SHP77 treated with DMSO at 0.1 percent for 48 hours (cell line): ENCODE results near the gene ACTR8.

Source experiments
- DNase-seq: peaks from one replicate; lab custom pipeline; 2025; lab: John Stamatoyannopoulos, UW

ACTR8 gene

DNA sequence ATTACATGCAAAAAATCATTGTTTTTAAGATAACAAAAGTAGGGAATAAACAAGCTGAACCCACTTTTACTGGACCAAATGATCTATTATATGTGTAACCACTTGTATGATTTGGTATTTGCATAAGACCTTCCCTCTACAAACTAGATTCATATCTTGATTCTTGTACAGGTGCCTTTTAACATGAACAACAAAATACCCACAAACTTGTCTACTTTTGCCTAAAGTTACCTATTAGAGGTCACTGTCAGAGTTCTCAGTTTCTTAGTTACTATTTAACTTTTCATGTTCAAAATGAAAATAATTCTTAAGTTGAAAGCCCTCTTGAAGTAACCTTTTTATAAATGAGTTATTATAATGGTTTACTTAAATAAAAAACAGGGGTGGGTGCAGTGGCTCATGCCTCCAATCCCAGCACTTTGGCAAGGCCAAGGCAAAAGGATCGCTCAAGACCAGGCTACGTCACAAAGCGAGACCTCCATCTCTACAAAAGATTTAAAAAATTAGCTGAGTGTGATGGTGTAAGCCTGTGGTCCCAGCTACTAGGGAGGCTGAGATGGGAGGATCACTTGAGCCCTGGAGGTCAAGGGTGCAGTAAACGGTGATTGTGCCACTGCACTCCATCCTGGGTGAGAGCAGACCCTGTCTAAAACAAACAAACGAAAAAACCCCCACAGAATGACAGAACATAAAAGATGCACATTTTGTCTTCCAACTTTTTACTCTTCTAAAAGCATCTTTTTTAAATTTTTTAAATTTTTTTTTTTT is 16.0 kb downstream of the ACTR8 start:
- DNase-seq = no peak

DNA sequence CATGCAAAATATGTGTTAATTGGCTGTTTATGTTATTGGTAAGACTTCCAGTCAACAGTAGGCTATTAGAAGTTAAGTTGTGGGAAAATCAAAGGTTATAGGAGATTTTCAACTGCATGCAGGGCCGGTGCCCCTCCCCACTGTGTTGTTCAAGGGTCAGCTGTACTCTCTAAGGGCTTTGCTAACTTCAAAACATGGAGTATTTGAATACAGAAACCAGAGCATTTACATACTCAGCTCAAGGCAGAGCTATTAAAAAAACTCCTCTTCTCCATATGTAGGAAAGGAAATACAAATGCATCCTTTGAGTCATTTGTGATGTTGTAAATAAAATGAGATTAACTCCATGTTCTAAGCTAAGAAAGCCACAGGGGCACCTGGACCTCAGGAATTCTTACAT is 18.8 kb downstream of the ACTR8 start:
- no peak for DNase-seq

DNA sequence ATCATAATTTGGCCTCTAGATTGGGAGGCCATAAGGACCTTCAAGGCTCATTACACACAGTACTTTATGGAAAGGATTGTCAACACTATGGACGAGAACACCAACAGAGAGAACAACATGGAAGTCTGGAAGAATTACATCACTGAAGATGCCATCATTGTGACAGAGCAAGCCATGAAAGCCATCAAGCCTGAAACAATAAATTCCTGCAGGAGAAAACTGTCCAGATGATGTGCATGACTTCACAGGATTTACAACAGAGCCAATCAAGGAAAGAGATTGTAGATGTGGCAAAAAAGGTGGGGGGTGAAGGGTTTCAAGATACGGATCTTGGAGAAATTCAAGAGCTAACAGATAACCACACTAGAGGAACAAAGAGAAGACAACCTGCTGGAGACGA is 19.7 kb downstream of the ACTR8 start:
- DNase-seq = no peak

DNA sequence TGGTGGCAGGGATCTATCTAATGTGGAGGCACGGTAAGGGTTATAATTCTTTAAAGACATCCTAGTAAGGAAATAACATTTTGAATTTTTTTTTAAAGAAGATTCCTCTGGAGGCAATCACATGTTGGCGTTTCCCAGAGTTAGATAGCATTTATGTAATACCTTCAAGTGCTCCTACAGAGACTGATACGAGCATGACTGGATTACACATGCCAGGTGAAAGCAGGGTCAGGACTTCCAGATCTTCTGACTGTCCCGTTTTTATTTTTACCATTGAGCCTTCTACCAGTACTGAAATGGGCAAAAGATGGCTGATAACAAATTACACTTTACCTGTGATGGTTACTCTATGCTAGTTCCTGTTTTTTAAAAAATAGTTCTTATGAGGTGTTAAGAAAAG is 21.8 kb downstream of the ACTR8 start:
- DNase-seq = no peak

DNA sequence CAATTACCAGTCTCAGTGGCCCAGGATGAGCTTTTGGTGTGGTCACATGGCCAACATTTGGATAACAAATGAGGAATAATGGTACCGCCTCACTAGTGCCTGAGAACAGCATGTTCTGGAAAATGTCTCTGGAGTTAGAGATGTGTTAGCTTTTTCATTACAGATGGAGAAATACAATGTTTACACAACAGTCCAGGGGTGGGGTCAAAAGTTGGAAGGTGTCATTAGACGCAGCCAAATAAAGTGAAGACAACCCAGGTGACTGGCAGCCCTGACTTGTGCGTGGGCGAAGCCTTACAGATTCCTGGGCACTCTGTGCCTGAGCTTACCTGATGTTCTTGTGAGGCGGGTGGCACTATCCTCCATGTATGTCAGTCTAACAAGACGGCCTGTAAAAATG is 22.8 kb downstream of the ACTR8 start:
- no peak for DNase-seq

DNA sequence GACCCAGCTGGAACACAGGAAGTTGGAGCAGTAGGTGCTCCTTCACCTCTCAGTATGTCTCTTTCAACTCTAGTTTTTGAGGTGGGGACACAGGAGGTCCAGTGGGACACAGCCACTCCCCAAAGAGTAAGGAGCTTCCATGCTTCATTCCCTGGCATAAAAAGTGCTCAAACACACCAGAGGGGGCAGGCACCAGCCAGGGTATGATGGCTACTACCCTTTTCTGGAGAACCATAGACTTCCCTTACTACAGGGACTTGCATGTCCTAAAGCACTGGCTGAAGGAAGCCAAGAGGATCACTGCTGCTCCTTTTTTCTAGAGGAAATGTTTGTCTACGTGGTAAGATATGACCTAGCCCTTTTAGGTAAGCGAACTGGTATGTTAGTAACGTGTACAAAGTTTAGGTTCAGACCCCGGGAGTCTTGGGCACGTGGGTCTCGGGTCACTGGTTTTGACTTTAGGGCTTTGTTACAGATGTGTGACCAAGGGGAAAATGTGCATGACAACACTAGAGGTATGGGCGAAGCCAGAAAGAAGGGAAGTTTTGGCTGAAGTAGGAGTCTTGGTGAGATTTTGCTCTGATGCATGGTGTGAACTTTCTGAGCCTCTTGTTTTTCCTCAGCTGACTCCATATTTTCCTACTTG is 23.7 kb downstream of the ACTR8 start:
- DNase-seq = no peak

DNA sequence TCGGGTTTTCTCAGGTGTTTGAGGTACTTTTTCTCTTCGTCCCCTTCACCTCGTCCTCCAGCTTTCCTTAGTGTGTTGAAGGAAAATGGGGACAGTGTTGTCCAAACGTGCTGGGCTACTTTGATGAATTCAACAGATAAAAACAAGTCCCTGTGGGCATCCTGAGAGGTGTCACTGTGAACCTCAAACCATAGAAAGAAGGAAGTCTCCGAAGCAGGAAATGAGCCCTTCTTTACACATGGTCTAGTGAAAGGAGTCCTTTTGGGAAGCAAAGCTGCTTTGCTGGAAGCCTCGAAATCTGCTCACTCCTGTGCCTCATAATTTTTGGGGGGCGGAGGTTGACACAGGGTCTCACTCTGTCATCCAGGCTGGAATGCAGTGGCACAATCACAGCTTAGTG is 25.0 kb downstream of the ACTR8 start:
- no peak for DNase-seq

DNA sequence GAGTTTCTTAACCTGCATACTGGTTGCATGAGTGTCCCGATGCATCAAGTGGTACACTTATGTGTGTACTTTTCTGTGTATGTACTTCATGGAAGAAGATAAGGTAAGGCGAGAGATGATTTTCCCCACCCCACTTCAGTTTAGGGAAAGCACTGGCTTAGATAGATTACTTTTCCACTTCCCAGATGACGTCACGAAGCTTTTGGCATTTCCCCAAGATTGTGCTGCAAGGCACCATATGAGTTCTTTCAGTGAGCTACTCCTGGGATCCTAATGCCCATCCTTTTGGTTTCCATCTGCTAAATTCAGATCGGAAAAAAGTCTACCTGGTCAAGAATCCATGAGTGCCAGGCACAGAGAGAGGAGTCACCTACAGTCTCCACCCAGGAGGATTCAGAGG is 31.1 kb downstream of the ACTR8 start:
- DNase-seq = no peak

DNA sequence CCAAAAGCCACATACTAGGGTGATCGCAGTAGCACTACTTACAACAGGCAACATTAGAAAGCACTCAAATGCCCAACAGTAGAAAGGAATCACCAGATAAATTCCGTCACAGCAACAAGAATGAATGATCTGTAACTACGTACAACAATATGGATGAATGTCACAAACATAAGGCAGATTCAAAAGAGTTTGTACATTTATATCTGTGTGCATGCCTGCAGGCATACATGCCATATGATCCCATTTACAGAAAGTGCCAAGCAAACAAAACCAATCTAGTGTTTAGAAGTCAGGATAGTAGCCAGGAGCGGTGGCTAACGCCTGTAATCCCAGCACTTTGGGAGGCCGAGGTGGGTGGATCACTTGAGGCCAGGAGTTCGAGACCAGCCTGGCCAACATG is 32.0 kb downstream of the ACTR8 start:
- DNase-seq = no peak

DNA sequence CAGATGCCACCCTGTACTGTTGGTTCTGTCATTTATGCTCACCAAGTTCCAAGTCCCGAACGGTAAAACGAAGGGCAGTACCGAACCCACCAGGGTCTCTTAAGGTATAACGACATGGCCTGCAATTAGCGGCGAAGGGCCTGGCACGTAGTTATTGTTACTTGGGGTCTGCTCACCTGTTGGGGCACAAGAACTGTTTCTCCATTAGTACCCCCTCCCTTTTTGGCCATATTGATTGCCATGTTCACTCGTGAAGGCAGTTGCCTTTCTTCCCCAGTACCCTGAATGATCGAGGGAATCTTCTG is 35.1 kb downstream of the ACTR8 start:
- no peak for DNase-seq

DNA sequence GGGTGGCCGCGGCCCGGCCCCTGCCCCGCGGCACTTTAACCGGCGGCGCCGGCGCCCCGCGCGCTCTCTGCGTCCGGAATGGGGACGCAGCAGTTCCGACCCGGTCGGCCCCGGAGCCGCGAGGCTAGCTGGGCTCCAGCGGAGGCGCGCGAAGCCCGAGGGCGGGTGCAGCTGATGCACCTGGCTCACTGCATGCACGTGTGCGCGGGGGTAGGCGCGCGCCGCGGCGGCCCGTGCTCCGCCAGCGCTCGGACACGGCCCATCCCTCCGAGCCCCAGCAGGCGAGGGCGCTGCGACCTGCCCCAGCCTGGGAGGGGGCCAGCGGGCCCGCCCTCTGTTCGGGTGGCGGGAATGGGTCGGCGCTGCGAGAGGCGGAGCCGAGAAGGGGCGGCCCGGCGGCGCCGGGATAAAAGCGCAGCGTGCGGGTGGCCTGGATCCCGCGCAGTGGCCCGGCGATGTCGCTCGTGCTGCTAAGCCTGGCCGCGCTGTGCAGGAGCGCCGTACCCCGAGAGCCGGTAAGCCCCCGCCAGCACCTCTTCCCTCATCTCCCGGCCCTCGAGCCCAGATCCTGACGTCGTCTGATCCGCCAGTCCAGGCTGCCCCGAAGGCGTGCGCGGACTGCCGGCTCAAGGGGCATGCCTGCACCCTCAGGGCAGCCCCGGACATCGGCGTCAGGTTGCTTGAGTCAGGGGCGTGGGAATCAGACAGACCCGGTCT is 35.7 kb downstream of the ACTR8 start, which contains the start of the genes CHDH and IL17RB:
CHDH (minus strand) TSS at position 286 of the 717 bp plus-strand sequence. CDS start 22,411 bp downstream, outside the sequence.
IL17RB (plus strand) TSS at position 435 of the 717 bp plus-strand sequence; CDS start at position 456, 21 bp downstream.
- DNase-seq = no peak

DNA sequence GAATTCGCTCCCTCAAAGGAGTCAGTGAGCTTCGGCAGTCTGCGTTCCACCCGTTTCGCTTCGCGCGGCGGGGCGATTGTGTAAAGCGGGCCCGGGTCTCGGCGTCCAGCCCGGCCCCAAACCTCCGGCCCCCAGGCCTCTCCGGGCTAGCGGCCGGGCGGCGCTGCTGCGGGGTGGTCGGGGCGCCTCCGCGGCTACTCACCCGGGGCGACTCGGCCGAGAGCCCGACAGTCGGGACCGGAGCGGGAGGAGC is 36.1 kb downstream of the ACTR8 start:
- DNase-seq = no peak

DNA sequence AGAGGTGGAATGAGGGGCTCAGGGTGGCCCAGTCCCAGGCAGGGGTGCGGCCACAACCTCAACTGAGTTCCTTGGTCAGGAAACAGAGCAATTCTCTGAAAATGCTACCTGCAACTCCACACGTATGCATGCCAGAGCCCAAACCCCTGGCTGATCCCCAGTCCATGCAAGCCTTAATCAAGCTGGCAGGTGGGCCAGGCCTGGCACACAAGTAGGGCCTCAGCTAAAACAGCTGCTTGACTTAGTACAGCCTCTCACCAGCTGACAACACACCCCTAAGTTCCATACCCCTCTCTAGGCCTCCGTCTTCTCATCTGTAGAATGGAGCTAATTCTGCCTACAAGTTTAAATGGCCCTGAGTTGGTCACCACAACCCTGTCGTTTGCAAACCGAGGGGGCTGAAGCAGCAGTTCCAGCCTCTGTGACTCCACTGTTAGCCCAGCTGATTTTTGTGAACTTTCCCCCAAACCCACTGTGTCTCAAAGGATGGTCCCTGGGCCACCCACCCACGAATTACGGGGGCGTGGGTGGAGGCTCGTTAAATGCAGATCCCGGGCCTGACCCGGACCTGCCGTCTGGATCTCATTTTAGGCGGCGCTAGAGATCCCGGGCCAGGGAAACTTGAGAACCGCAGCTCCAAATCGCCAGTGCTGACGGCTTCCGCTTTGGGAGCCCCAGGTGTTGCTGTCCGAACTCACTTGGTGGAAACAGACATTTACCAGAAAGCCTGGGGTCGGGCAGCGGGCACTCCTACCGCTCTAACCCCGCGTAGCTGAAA is 36.7 kb downstream of the ACTR8 start:
- DNase-seq = no peak

DNA sequence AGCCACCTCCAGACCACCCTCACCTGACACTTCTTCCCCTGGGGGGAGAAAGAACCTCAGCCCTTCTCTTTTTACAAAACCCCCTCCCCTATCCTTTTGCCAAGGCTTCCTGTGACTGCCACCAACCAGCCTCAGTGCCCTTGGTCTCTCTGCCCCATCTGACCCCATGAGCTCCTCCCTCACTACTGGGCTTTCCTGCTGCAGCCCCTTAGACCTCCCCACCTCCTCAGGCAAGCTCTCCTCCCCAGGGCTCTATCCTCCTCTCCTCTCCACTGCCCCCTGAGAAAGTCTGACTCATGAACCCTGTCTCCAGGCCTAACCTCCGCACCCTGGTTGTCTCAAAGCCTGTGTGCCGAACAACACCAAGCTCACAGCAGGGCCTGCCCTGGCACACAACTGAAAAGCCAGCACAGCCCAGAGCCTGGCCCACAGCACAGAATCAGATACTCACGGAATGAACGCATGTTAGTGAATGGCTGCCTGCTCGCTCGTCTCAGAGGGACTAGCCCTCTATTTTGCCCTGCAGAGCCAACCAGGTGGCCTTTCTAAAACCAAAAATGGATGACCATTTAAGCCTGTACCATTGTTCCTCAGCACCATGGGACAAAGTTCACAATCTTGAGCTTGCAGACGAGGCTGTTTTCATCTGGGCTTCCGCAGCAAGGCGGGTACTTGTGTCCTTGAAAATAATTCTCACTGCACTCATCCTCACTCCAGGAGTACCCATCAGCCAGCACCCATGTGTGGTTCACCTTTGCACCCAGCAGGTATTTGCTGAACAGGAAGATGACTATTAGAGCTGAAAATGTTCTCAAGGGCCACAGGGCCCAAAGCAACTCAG is 37.5 kb downstream of the ACTR8 start:
- no peak for DNase-seq

DNA sequence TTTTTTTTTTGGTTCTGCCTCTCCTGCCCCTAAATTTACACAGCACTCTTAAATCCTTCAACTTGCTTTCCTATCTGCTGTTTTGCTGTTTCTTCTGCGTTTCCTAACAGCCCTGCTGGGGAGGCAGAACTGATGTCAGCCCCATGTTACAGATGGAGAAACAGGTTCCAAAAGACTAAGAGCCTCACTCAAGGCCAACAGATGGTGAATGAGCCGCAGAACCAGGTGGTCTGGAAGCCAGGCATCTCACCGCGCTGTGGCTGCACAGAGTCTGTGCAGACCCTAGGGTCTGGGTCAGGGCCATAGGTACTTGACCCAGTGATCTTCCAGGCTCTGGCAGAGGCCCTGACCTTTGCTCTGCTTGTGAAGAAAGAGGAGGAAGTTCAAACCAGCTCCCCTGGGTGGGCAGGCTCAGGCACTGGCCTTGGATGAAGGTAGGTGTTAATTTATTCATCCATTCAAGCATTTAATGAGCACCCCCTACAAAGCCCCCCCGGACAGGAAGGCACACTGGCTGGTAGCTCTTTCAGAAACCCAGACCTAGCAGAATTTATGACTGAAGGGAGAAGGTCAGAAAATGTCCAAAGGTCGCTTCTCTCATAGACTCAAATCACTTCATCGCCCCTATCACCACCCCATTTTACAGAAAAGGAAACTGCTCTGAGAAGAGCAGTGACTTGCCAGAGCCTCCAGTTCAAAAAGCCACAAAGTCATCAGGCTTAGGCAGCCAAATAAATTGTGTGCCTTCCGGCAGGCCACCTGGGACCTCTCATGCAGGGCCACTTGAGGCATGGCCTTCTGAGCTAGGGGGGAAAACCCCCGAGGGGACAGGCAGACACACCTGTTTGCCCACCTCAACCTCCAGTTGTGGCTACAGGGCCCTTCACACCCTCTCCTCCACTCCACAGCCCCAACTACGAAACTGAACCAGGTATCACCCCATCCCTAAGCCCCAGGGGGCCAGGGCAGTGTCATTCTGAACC is 38.5 kb downstream of the ACTR8 start:
- DNase-seq = no peak

DNA sequence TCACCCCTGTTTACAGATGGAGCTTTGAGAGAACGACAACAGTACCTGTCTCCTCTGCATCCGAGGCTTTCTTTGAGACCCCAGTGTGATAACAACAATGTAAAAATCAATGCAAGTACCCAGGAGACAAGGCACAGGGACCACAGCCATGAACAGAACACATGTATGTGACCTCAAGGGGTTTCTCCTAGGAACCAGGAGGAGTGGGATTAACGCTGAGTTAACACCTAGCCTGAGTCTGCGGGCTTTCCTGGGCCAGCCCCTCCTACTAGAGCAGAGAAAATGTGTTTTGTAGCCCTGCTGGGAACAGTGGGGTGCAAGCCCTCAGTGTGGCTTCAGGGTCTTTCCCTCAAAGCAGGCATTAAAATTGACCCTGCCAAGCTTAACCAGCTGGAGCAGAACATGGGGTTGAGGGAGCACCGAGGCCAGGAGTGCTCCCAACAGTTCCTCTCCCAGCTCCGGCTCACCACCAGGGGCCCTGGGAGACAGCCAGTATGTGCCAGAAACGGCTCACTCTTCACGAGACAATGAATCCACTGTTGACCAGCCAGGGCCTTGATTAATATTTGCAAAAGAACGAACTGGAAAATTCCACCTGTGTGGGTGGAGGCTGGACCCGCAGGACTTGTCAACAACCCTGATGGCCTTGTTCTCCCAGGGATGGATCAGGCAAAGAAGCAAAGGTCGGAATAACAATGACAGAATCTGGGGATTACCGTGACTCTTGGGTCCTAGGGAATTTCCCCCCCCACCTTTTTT is 39.3 kb downstream of the ACTR8 start:
- peak; percentile 44 for DNase-seq

DNA sequence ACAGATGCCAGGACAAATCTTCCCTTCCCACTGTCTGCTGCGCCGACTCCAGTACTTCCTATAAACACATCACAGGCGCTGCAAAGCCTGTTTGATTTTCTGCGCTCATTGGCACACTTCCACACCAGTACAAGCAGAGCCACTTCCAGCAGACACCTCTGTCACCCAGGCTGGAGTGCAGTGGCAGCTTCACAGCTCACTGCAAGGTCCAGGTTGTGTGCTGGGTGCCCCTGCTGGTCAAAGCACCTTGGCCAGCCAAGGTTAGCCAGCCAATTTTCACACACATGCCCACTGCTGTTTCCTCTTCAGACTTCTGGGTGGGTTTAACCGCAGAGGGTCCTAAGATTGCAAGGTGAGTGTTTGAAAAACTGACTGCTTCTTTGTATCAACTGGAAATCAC is 40.7 kb downstream of the ACTR8 start:
- peak; percentile 75 for DNase-seq

DNA sequence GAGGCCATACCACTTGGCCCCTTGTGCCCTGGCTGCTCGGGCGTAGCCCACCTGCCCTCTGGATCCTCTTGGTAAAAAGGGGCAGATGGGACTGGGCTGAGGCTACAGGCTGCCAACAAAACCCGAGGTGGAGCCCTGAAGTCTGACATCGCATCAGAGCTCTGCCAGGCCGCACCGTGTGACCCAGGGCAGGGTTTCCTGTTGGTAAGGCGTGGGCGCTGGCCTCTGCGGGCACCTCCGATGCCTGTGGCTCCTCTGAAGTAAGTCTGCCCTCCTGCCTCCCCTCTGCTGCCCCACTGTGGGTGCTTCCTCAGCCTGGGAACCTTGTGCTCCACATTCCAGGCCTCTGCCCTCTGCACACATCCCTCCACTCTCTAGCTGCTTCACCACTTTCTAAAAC is 44.6 kb downstream of the ACTR8 start:
- DNase-seq = no peak

DNA sequence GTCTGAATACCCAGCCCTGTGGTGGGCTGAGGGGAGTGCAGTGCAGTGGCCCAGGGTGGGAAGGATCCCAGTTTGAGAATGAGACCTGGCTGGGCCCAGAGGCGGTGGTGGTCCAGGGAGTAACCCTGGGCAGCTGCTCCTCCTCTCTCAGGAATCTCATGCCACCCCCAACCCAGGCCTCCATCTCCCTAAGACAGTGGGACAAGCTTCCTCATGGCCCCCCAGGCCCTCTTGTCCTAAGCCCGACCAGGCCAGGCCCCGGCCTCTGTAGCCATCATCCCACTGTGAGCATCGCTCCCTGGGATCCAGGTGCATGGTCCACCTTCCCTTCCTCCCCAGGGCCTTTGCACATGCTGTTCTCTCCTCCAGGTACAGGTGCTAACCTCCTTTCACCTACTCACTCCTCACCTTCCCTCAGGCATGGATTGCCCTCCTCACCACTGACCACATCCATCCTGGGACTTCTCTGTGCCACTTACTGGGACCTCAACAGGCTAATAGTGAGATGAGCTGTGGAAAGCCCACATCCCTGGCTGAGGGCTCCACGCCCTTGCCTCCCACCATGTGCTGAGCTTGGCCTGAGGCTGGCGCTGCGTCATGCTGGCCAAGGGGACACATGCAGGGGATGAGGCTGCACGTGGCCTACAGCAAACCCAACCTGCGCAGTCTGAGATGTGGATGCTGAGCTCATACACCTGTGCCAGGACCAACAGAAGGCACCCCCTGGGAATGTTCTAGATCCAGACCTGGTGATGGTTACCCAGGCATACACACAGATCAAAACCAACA is 45.7 kb downstream of the ACTR8 start:
- DNase-seq = no peak
